Measurements from ENCODE around the gene SVOPL. TPM values are rescaled to one million over a fixed set of nuclear protein-coding genes. Genes with fewer than 3 reads are reported as not detected.

SVOPL gene
- total RNA-seq, 1 donor from 2014 or later, result not detected

GRCh38 chr7:138546064-138546619 lies 155.0 kb downstream of the SVOPL start:
- no peaks in the 10 kb centered on the region for H3K27me3 Mint-ChIP-seq
- no peak overlapping the region for H3K4me3 Mint-ChIP-seq
- no peak for TF ChIP-seq CTCF (conservative IDR thresholded peaks at IDR 0.05)
- peaks cover 76% of the 10 kb centered on the region for H3K36me3 Mint-ChIP-seq
- DNase-seq (ENCODE audit: extremely low spot score, unreplicated experiment), result no peak
- H3K27ac Mint-ChIP-seq, result no peak overlapping the region
- H3K4me1 Mint-ChIP-seq (ENCODE audit: unreplicated experiment), result no peaks in the 10 kb centered on the region
- peaks cover 7% of the 10 kb centered on the region for H3K9me3 Mint-ChIP-seq

- peaks cover 13% of the 10 kb centered on the region for H3K9me3 Mint-ChIP-seq
- no peak overlapping the region for H3K4me3 Mint-ChIP-seq
- H3K27ac Mint-ChIP-seq, result no peak overlapping the region
- peaks cover 74% of the 10 kb centered on the region for H3K36me3 Mint-ChIP-seq
- no peak for TF ChIP-seq CTCF (conservative IDR thresholded peaks at IDR 0.05)
- no peaks in the 10 kb centered on the region for H3K4me1 Mint-ChIP-seq (ENCODE audit: unreplicated experiment)
- no peaks in the 10 kb centered on the region for H3K27me3 Mint-ChIP-seq
- DNase-seq (ENCODE audit: extremely low spot score, unreplicated experiment), result no peak
Measured at GRCh38 chr7:138545123-138545522, 156.0 kb downstream of the SVOPL start.

Other genes with a start within 250 kb of the SVOPL start
- gene TRIM24, start 241.1 kb downstream of the SVOPL start, total RNA-seq (ENCODE audit: low replicate concordance), result 64.7 and 66.8 TPM in 2 replicates
- gene TMEM213, start 96.6 kb upstream of the SVOPL start, total RNA-seq (ENCODE audit: low replicate concordance), result not detected in 2 replicates
- gene ATP6V0A4, start 96.8 kb upstream of the SVOPL start, total RNA-seq (ENCODE audit: low replicate concordance), result 0.89 and 1.6 TPM in 2 replicates

All from type B pancreatic cell (in vitro differentiated cells).